BJ (cell line): Measurements from ENCODE around the gene NEURL1B. TPM values are rescaled to one million over a fixed set of nuclear protein-coding genes. Genes with fewer than 3 reads are reported as not detected.
A peak's percentile ranks its signal among the peaks of the same experiment; 100 is the strongest.

Source experiments
- CTCF ChIA-PET: fragments of 350-600 bp; formaldehyde crosslinking; extraction: SDS; loops from one replicate; lab custom pipeline; 2021; ENCODE audit warnings: antibody characterized with exemption, inconsistent platforms; lab: Yijun Ruan, JAX
- POLR2A ChIA-PET: fragments of 300-600 bp; sonication (Branson Sonifier 250); formaldehyde crosslinking; extraction: SDS; loops from one replicate; lab custom pipeline; 2021; ENCODE audit warnings: antibody characterized with exemption; lab: Charles Lee
- DNase-seq: peaks from one replicate; pipeline ENCODE4 v3.0.0-alpha.2; 2011; ENCODE audit warnings: low read depth
- H3K27me3 ChIP-seq: 2 replicates; pipeline ENCODE4 v1.6.0; 2011; ENCODE audit warnings: low read length; ENCODE audit not compliant: control insufficient read depth, insufficient read depth
- H3K36me3 ChIP-seq: 2 replicates; pipeline ENCODE4 v1.5.1; 2011; ENCODE audit warnings: low read length; ENCODE audit not compliant: control insufficient read depth, insufficient read depth
- H3K4me3 ChIP-seq: 2 replicates; pipeline ENCODE4 v1.5.1; 2011; ENCODE audit warnings: low read depth, mild to moderate bottlenecking, control low read depth, low read length
- polyA plus RNA-seq: library from polyadenylated mRNA; depleted of rRNA; stranded (reverse); fragments of >200 nt; gene quantifications from 2 replicates; pipeline ENCODE4 v1.2.3, GENCODE V29; 2011
- TF ChIP-seq, protein P1 (sequence below): IDR thresholded peaks from 2 replicates; pipeline ENCODE4 v1.5.1; 2011; ENCODE audit warnings: low read depth, mild to moderate bottlenecking, control low read depth, inconsistent platforms, low read length, moderate library complexity; ENCODE audit not compliant: insufficient read depth

The NEURL1B gene
- polyA plus RNA-seq, 1 experiment, result 2.3 TPM

DNA sequence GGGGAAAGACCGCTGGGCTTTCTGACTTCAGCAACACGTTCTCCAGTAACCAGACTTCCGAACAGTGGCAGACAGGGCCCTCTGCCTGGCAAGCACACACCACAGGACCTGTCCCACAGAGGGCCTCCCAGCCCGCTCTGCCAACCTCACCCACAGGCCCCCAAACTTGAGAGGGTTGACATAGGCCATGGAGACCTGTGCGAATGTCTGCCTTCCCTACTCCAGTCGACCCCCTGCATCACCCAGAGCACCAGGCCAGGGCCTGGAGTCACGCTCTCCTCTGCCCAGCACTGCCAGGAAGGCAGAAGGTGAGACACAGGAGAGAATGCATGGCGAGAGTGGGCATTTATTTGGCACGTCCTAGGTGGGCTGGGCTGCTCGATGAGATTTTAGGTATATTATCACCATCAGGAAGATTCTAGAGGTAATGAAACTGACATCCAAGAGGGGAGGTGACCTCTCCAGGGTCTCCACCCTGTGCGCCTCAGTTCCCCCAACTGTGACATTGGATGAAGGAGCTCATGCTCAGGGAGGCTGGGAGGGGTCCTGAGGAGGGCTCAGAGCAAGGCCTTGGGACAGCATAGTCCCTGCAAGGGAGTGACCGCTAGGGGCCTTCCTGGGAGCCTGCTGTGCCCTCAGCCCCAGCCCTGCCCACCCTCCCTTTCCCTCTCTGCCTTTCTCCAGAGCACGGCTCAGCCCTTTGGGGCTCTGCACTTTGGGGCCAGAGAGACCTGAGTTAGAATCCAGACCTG lies 75.0 kb downstream of the NEURL1B start:
- CTCF ChIA-PET, result interaction anchor here (0.6 to 3.0 kb wide), 29 partner anchors 9 to 258 kb away, joined by 3 to 63 read pairs (median 4); partner anchors contain the start of gene DUSP1
- Histone ChIP-seq H3K4me3 (no peak overlapping the region), H3K36me3 (no peaks in the 10 kb centered on the region), H3K27me3 (no peaks in the 10 kb centered on the region)
- TF ChIP-seq, protein P1, sequence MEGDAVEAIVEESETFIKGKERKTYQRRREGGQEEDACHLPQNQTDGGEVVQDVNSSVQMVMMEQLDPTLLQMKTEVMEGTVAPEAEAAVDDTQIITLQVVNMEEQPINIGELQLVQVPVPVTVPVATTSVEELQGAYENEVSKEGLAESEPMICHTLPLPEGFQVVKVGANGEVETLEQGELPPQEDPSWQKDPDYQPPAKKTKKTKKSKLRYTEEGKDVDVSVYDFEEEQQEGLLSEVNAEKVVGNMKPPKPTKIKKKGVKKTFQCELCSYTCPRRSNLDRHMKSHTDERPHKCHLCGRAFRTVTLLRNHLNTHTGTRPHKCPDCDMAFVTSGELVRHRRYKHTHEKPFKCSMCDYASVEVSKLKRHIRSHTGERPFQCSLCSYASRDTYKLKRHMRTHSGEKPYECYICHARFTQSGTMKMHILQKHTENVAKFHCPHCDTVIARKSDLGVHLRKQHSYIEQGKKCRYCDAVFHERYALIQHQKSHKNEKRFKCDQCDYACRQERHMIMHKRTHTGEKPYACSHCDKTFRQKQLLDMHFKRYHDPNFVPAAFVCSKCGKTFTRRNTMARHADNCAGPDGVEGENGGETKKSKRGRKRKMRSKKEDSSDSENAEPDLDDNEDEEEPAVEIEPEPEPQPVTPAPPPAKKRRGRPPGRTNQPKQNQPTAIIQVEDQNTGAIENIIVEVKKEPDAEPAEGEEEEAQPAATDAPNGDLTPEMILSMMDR, result no peak
- DNase-seq, result no peak
- POLR2A ChIA-PET, result no interaction called here

DNA sequence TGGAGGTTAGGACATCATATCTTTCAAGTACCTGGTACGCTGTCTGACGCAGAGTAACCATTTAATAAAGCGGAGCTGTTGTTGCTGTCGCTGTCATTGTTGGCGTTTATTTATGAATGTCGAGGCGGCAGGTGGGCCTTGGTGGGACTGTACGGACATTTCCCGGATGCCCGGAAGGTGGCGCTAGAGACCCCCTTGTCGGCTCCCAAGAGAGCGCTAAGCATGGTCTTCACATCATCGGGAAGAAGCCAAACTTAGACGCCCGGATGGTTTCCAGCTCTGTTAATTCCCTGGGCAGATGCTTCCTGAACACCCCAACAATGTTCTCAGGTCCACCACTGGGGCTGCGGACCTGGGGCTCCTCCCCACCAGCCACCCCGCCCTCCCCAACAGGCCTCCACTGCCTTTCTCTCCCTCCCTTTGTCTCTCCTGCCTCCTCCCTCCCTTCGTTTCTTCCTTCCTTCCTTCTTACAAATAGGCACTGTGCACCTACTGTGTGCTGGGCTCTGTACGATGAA lies 75.8 kb downstream of the NEURL1B start:
- Histone ChIP-seq H3K27me3 (no peaks in the 10 kb centered on the region), H3K4me3 (no peak overlapping the region), H3K36me3 (no peaks in the 10 kb centered on the region)
- TF ChIP-seq, protein P1, result peak; percentile 83
- CTCF ChIA-PET, result interaction anchor here (0.5 to 3.0 kb wide), 44 partner anchors 8 to 272 kb away, joined by 3 to 63 read pairs (median 4); partner anchors contain the start of gene DUSP1
- DNase-seq, result no peak
- POLR2A ChIA-PET, result interaction anchor here (0.6 kb wide), 2 partner anchors 16 to 216 kb away, joined by 3 read pairs; no protein-coding TSS in a partner anchor

DNA sequence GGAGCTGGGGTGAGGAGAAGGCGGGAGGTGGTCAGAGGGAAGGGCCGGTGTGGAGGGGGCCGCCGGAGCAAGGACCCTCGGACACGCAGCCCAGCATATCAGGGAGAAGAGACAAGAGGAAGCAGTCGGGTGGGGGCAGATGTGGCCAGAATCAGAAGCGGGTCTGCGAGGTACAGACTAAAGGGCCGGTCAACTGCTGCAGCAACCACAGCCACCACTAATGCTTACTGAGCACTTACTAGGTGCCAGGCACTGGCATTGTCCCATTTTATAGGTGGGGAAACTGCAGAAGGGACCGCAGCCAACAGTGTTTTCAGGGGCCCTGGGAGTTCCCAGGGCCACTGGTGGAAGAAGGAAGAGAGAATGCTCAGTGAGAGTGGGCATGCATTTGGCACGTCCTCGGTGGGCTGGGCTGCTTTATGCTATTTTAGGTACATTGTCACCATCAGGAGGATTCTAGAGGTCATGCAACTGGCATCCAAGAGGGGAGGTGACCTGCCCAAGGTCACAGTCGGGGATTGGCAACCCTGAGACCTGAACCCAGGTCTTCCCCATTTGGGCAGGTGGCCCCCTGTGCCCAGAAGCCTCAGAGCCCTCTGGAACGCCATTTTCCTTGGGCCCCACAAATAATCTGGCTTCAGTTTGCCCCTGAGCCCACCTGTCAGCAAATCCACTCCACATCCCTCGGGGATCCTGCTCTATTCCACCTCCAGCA lies 76.6 kb downstream of the NEURL1B start:
- TF ChIP-seq, protein P1, result no peak
- ChIA-PET POLR2A (interaction anchor here (0.6 kb wide), 2 partner anchors 15 to 215 kb away, joined by 3 read pairs; no protein-coding TSS in a partner anchor), CTCF (interaction anchor here (0.5 to 3.0 kb wide), 39 partner anchors 7 to 271 kb away, joined by 3 to 63 read pairs (median 4); partner anchors contain the start of gene DUSP1)
- H3K4me3 ChIP-seq, result no peak overlapping the region
- H3K27me3 ChIP-seq, result no peaks in the 10 kb centered on the region
- no peak for DNase-seq
- no peaks in the 10 kb centered on the region for H3K36me3 ChIP-seq

DNA sequence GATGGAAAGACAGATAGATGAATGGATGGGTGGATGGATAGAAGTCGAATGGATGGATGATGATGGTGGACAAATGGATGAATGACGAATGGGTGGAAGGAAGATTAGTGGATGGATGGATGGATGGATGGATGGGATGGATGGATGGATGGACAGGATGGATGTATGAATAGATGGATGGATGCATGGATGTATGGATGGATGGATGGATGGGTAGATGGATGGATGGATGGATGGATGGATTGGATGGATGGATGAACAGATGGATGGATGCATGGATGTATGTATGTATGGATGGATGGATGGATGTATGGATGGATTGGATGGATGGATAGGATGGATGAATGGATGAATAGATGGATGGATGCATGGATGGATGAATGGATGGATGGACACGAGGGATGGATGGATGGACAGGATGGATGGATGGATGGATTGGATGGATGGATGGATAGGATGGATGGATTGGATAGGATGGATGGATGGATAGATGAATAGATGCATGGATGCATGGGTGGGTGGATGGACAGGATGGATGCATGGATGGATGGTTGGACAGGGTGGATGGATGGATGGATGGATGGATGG lies 77.6 kb downstream of the NEURL1B start:
- CTCF ChIA-PET, result interaction anchor here (1.3 to 3.0 kb wide), 2 partner anchors 214 to 232 kb away, joined by 3 to 63 read pairs; no protein-coding TSS in a partner anchor
- Histone ChIP-seq H3K36me3 (no peaks in the 10 kb centered on the region), H3K4me3 (no peak overlapping the region), H3K27me3 (no peaks in the 10 kb centered on the region)
- DNase-seq, result no peak
- TF ChIP-seq, protein P1, result no peak
- POLR2A ChIA-PET, result no interaction called here
